HEK293 (cell line): ENCODE data around the gene AIG1.

Experiments
- CTCF ChIA-PET: fragments of 350-600 bp; formaldehyde crosslinking; extraction: SDS; loops from one replicate; lab custom pipeline; 2021; ENCODE audit warnings: antibody characterized with exemption; lab: Yijun Ruan, JAX
- POLR2A ChIA-PET: fragments of 300-600 bp; formaldehyde crosslinking; extraction: SDS; loops from one replicate; lab custom pipeline; 2020; ENCODE audit warnings: antibody characterized with exemption, inconsistent platforms; lab: Yijun Ruan, JAX
- H3K27ac ChIP-seq: fragments of 200-500 bp; sonication (Bioruptor generic); 2 replicates; pipeline ENCODE4 v1.5.1; 2014; ENCODE audit warnings: low read depth, low read length, control low read depth, inconsistent platforms; ENCODE audit errors: extremely low read depth
- H3K36me3 ChIP-seq, 2 experiments: fragments of 200-500 bp in 1 of 2; sonication (Bioruptor generic) in 1 of 2; 1 replicate in 1 of 2; 2 replicates in 1 of 2; pipeline ENCODE4 v1.5.1; 2014 to 2017; ENCODE audit warnings: inconsistent platforms in 2 of 2, low read length in 2 of 2; ENCODE audit not compliant: control insufficient read depth in 2 of 2, insufficient read depth in 1 of 2
- H3K4me1 ChIP-seq: fragments of 200-500 bp; sonication (Bioruptor generic); 2 replicates; pipeline ENCODE4 v1.5.1; 2014; ENCODE audit warnings: mild to moderate bottlenecking, low read length, inconsistent platforms; ENCODE audit not compliant: control insufficient read depth, insufficient read depth
- H3K4me3 ChIP-seq: 2 replicates; pipeline ENCODE4 v1.5.1; 2011; ENCODE audit warnings: low read depth, mild to moderate bottlenecking, control low read depth, low read length, moderate library complexity
- H3K9me3 ChIP-seq: fragments of 200-500 bp; sonication (Bioruptor generic); 2 replicates; pipeline ENCODE4 v1.5.1; 2014; ENCODE audit warnings: low read depth, low read length, inconsistent platforms; ENCODE audit not compliant: control insufficient read depth, insufficient read depth
- ATF2 ChIP-seq: fragments of 450-650 bp; formaldehyde crosslinking; IDR thresholded peaks from 2 replicates; pipeline ENCODE4 v1.5.1; 2016; ENCODE audit warnings: missing biosample characterization, missing genetic modification characterization, low read depth
- BCL11A ChIP-seq: fragments of 450-650 bp; formaldehyde crosslinking; IDR thresholded peaks from 2 replicates; pipeline ENCODE4 v1.5.1; 2016; ENCODE audit warnings: low read depth, missing biosample characterization, missing genetic modification characterization
- MEIS1 ChIP-seq: sonication (generic); formaldehyde crosslinking; IDR thresholded peaks from 2 replicates; pipeline ENCODE4 v1.8.1; 2022; ENCODE audit warnings: missing genetic modification reagents, mild to moderate bottlenecking, borderline replicate concordance
- OSR2 ChIP-seq: fragments of 450-650 bp; formaldehyde crosslinking; IDR thresholded peaks from 2 replicates; pipeline ENCODE4 v1.5.1; 2016; ENCODE audit warnings: missing biosample characterization, missing genetic modification characterization
- PBX3 ChIP-seq: sonication (generic); formaldehyde crosslinking; IDR thresholded peaks from 2 replicates; pipeline ENCODE4 v1.8.1; 2022; ENCODE audit warnings: mild to moderate bottlenecking, moderate library complexity, missing genetic modification reagents
- WT1 ChIP-seq: fragments of 450-650 bp; formaldehyde crosslinking; IDR thresholded peaks from 2 replicates; pipeline ENCODE4 v1.5.1; 2016; ENCODE audit warnings: missing biosample characterization, missing genetic modification characterization
- ZBTB10 ChIP-seq: fragments of 450-650 bp; formaldehyde crosslinking; IDR thresholded peaks from 2 replicates; pipeline ENCODE4 v1.5.1; 2016; ENCODE audit warnings: missing biosample characterization, missing genetic modification characterization
- ZFHX2 ChIP-seq: fragments of 450-650 bp; formaldehyde crosslinking; conservative IDR thresholded peaks from 2 replicates; pipeline ENCODE4 v1.5.1; 2016; ENCODE audit warnings: missing biosample characterization, missing genetic modification characterization
- ZFP3 ChIP-seq: fragments of 450-650 bp; formaldehyde crosslinking; IDR thresholded peaks from 2 replicates; pipeline ENCODE4 v1.5.1; 2016; ENCODE audit warnings: low read depth, missing biosample characterization, missing genetic modification characterization
- ZNF114 ChIP-seq: fragments of 450-650 bp; formaldehyde crosslinking; IDR thresholded peaks from 2 replicates; pipeline ENCODE4 v1.5.0; 2017; ENCODE audit warnings: missing biosample characterization, missing genetic modification characterization
- ZNF138 ChIP-seq: fragments of 450-650 bp; formaldehyde crosslinking; IDR thresholded peaks from 2 replicates; pipeline ENCODE4 v1.5.1; 2016; ENCODE audit warnings: missing biosample characterization, missing genetic modification characterization, borderline replicate concordance
- ZNF18 ChIP-seq: fragments of 450-650 bp; formaldehyde crosslinking; IDR thresholded peaks from 2 replicates; pipeline ENCODE4 v1.5.1; 2016; ENCODE audit warnings: missing biosample characterization, missing genetic modification characterization
- ZNF184 ChIP-seq: fragments of 450-650 bp; IDR thresholded peaks from 2 replicates; pipeline ENCODE4 v1.5.1; 2018; ENCODE audit warnings: missing biosample characterization, mild to moderate bottlenecking, missing genetic modification characterization
- ZNF19 ChIP-seq: fragments of 450-650 bp; formaldehyde crosslinking; IDR thresholded peaks from 2 replicates; pipeline ENCODE4; 2016; ENCODE audit warnings: missing biosample characterization, missing genetic modification characterization, low read depth
- ZNF239 ChIP-seq: fragments of 450-650 bp; formaldehyde crosslinking; IDR thresholded peaks from 2 replicates; pipeline ENCODE4 v1.5.1; 2016; ENCODE audit warnings: missing biosample characterization, missing genetic modification characterization
- ZNF248 ChIP-seq: fragments of 450-650 bp; formaldehyde crosslinking; IDR thresholded peaks from 2 replicates; pipeline ENCODE4 v1.5.1; 2017; ENCODE audit warnings: missing biosample characterization, missing genetic modification characterization
- ZNF292 ChIP-seq: fragments of 450-650 bp; formaldehyde crosslinking; IDR thresholded peaks from 2 replicates; pipeline ENCODE4 v1.5.1; 2016; ENCODE audit warnings: low read depth, missing biosample characterization, missing genetic modification characterization, borderline replicate concordance
- ZNF398 ChIP-seq: fragments of 450-650 bp; formaldehyde crosslinking; IDR thresholded peaks from 2 replicates; pipeline ENCODE4 v1.5.1; 2017; ENCODE audit warnings: missing biosample characterization, missing genetic modification characterization
- ZNF514 ChIP-seq: fragments of 450-650 bp; formaldehyde crosslinking; IDR thresholded peaks from 2 replicates; pipeline ENCODE4 v1.5.1; 2016; ENCODE audit warnings: missing biosample characterization, missing genetic modification characterization
- ZNF600 ChIP-seq: fragments of 450-650 bp; formaldehyde crosslinking; IDR thresholded peaks from 2 replicates; pipeline ENCODE4 v1.5.1; 2016; ENCODE audit warnings: missing biosample characterization, missing genetic modification characterization
- ZNF610 ChIP-seq: fragments of 450-650 bp; formaldehyde crosslinking; IDR thresholded peaks from 2 replicates; pipeline ENCODE4 v1.5.1; 2016; ENCODE audit warnings: missing biosample characterization, missing genetic modification characterization, borderline replicate concordance
- ZNF658 ChIP-seq: fragments of 450-650 bp; formaldehyde crosslinking; IDR thresholded peaks from 2 replicates; pipeline ENCODE4; 2016; ENCODE audit warnings: missing biosample characterization, missing genetic modification characterization
- ZNF664 ChIP-seq: fragments of 450-650 bp; formaldehyde crosslinking; IDR thresholded peaks from 2 replicates; pipeline ENCODE4 v1.5.1; 2016; ENCODE audit warnings: missing biosample characterization, missing genetic modification characterization
- ZNF776 ChIP-seq: fragments of 450-650 bp; formaldehyde crosslinking; IDR thresholded peaks from 2 replicates; pipeline ENCODE4 v1.5.0; 2017; ENCODE audit warnings: missing biosample characterization, missing genetic modification characterization, borderline replicate concordance
- ZNF837 ChIP-seq: fragments of 450-650 bp; formaldehyde crosslinking; IDR thresholded peaks from 2 replicates; pipeline ENCODE4 v1.5.1; 2016; ENCODE audit warnings: missing biosample characterization, missing genetic modification characterization
- ZSCAN16 ChIP-seq: fragments of 450-650 bp; formaldehyde crosslinking; IDR thresholded peaks from 2 replicates; pipeline ENCODE4 v1.5.1; 2016; ENCODE audit warnings: missing biosample characterization, missing genetic modification characterization
- ZSCAN4 ChIP-seq: fragments of 450-650 bp; formaldehyde crosslinking; IDR thresholded peaks from 2 replicates; pipeline ENCODE4 v1.5.1; 2017; ENCODE audit warnings: missing biosample characterization, missing genetic modification characterization

The AIG1 gene

GRCh38 chr6:143160015-143160414 is 99.3 kb downstream of the AIG1 start:
- no peak overlapping the region for H3K27ac ChIP-seq
- ChIA-PET CTCF (no interaction called here), POLR2A (no interaction called here)
- TF ChIP-seq ZFHX2 (tag by site-specific recombination) = no peak
- no peak for TF ChIP-seq ZNF398
- no peak for TF ChIP-seq ZNF837 (tag by site-specific recombination)
- TF ChIP-seq ZNF610 = no peak
- TF ChIP-seq WT1 = no peak
- no peak for TF ChIP-seq ZNF292
- TF ChIP-seq ZNF184 (tag by site-specific recombination) = no peak
- no peak for TF ChIP-seq ZNF18
- no peak for TF ChIP-seq ZNF664 (tag by site-specific recombination)
- no peak for TF ChIP-seq ZNF658
- TF ChIP-seq ATF2 (tag by site-specific recombination) = no peak
- no peak for TF ChIP-seq BCL11A (tag by site-specific recombination)
- no peak for TF ChIP-seq ZNF776 (tag by site-specific recombination)
- no peak for TF ChIP-seq ZSCAN4 (tag by site-specific recombination)
- no peak for TF ChIP-seq ZNF514
- no peaks in the 10 kb centered on the region for H3K4me1 ChIP-seq
- no peaks in the 10 kb centered on the region for H3K36me3 ChIP-seq
- H3K9me3 ChIP-seq = no peaks in the 10 kb centered on the region
- H3K4me3 ChIP-seq = no peak overlapping the region

- CTCF ChIA-PET = no interaction called here
- no peak overlapping the region for H3K4me3 ChIP-seq
- no peaks in the 10 kb centered on the region for H3K4me1 ChIP-seq
- no peaks in the 10 kb centered on the region for H3K9me3 ChIP-seq
- H3K36me3 ChIP-seq = peaks cover 0 to 3% of the 10 kb centered on the region in 2 experiments; a peak in 1 of 3 replicates
- no peak overlapping the region for H3K27ac ChIP-seq
- POLR2A ChIA-PET = no interaction called here
- no peak for TF ChIP-seq ZNF19 (tag by site-specific recombination)
- TF ChIP-seq PBX3 = no peak
- no peak for TF ChIP-seq ZFP3 (tag by site-specific recombination)
- no peak for TF ChIP-seq MEIS1
- no peak for TF ChIP-seq OSR2
- no peak for TF ChIP-seq ZNF114
- TF ChIP-seq ZNF138 (tag by site-specific recombination) = no peak
- TF ChIP-seq ZSCAN16 (tag by site-specific recombination) = no peak
- TF ChIP-seq ZFHX2 (tag by site-specific recombination) = no peak
- TF ChIP-seq ZNF239 (tag by site-specific recombination) = no peak
- no peak for TF ChIP-seq ZBTB10 (tag by site-specific recombination)
- TF ChIP-seq ZNF600 = no peak
- TF ChIP-seq ZNF248 (tag by site-specific recombination) = no peak
Measured at GRCh38 chr6:143160439-143161220, 99.9 kb downstream of the AIG1 start.
